Measurements from ENCODE around the gene RPL18. TPM values are rescaled to one million over a fixed set of nuclear protein-coding genes. Genes with fewer than 3 reads are reported as not detected.
A peak's percentile ranks its signal among the peaks of the same experiment; 100 is the strongest.

RPL18 gene
- total RNA-seq, 1 experiment from 2014 or later: 2,104 TPM

GRCh38 chr19:48614436-48615230 is 4.3 kb downstream of the RPL18 start, which contains the start of gene FAM83E:
FAM83E (minus strand) TSS chr19:48615076; CDS start chr19:48613372, 1,704 bp downstream.
- DNase-seq (ENCODE audit: low read depth): no peak

- no peak for DNase-seq (ENCODE audit: low read depth)
Measured at GRCh38 chr19:48613852-48614435, 5.0 kb downstream of the RPL18 start.

GRCh38 chr19:48613024-48613851 is 5.7 kb downstream of the RPL18 start:
- no peak for DNase-seq (ENCODE audit: low read depth)

- no peak for DNase-seq (ENCODE audit: low read depth)
Measured at GRCh38 chr19:48611872-48612271, 7.1 kb downstream of the RPL18 start.

GRCh38 chr19:48609571-48610108 is 9.3 kb downstream of the RPL18 start:
- no peak for DNase-seq (ENCODE audit: low read depth)

- DNase-seq (ENCODE audit: low read depth): peak; percentile 70
Measured at GRCh38 chr19:48608798-48609263, 10.1 kb downstream of the RPL18 start.

GRCh38 chr19:48607359-48607755 is 11.6 kb downstream of the RPL18 start:
- DNase-seq (ENCODE audit: low read depth): no peak

GRCh38 chr19:48606463-48607358 is 12.3 kb downstream of the RPL18 start, which contains the start of gene SPACA4:
SPACA4 (plus strand) TSS chr19:48606742; CDS start chr19:48606979, 237 bp downstream.
- DNase-seq (ENCODE audit: low read depth): no peak

- no peak for DNase-seq (ENCODE audit: low read depth)
Measured at GRCh38 chr19:48603850-48604249, 15.1 kb downstream of the RPL18 start.

GRCh38 chr19:48603449-48603848 is 15.5 kb downstream of the RPL18 start:
- no peak for DNase-seq (ENCODE audit: low read depth)

- no peak for DNase-seq (ENCODE audit: low read depth)
Measured at GRCh38 chr19:48603001-48603400, 16.0 kb downstream of the RPL18 start.

GRCh38 chr19:48600679-48601417 is 18.1 kb downstream of the RPL18 start:
- no peak for DNase-seq (ENCODE audit: low read depth)

GRCh38 chr19:48598996-48599700 is 19.8 kb downstream of the RPL18 start:
- no peak for DNase-seq (ENCODE audit: low read depth)

GRCh38 chr19:48596679-48597465 is 22.1 kb downstream of the RPL18 start:
- peak; percentile 22 for DNase-seq (ENCODE audit: low read depth)

- DNase-seq (ENCODE audit: low read depth): no peak
Measured at GRCh38 chr19:48596237-48596636, 22.7 kb downstream of the RPL18 start.

GRCh38 chr19:48595833-48596232 is 23.1 kb downstream of the RPL18 start:
- no peak for DNase-seq (ENCODE audit: low read depth)

- no peak for DNase-seq (ENCODE audit: low read depth)
Measured at GRCh38 chr19:48595171-48595570, 23.8 kb downstream of the RPL18 start.

- no peak for DNase-seq (ENCODE audit: low read depth)
Measured at GRCh38 chr19:48591021-48591420, 28.0 kb downstream of the RPL18 start.

Measured in RPMI7951 (cell line).